GM19463 (cell line): ENCODE measurements around the gene CEP70.
"Not testable (repeated sequence)": the region's sequence is repeated elsewhere in the genome, so short reads cannot be mapped to it uniquely, and the experiment has no call there.

ENCODE experiments used
- ATAC-seq: cut with Tn5 transposase; IDR thresholded peaks from one replicate; pipeline ENCODE4 v1.9.1; 2021; ENCODE audit warnings: mild to moderate bottlenecking, moderate library complexity; ENCODE audit not compliant: unreplicated experiment

Gene CEP70

GRCh38 chr3:138521445-138521844 lies 72.6 kb downstream of the CEP70 start:
- not testable (repeated sequence) for ATAC-seq

GRCh38 chr3:138513090-138513843 lies 80.8 kb downstream of the CEP70 start:
- peak; percentile 87 for ATAC-seq

- no peak for ATAC-seq
Measured at GRCh38 chr3:138511945-138512344, 82.1 kb downstream of the CEP70 start.

GRCh38 chr3:138509586-138509985 lies 84.5 kb downstream of the CEP70 start:
- no peak for ATAC-seq

GRCh38 chr3:138507524-138507923 lies 86.5 kb downstream of the CEP70 start:
- no peak for ATAC-seq

- no peak for ATAC-seq
Measured at GRCh38 chr3:138498991-138499390, 95.1 kb downstream of the CEP70 start.

- no peak for ATAC-seq
Measured at GRCh38 chr3:138497851-138498250, 96.2 kb downstream of the CEP70 start.

GRCh38 chr3:138497021-138497420 lies 97.0 kb downstream of the CEP70 start:
- ATAC-seq = no peak

GRCh38 chr3:138496436-138496835 lies 97.6 kb downstream of the CEP70 start:
- ATAC-seq = no peak

- not testable (repeated sequence) for ATAC-seq
Measured at GRCh38 chr3:138495638-138496037, 98.4 kb downstream of the CEP70 start.

GRCh38 chr3:138494607-138494929 lies 99.5 kb downstream of the CEP70 start:
- ATAC-seq = no peak

GRCh38 chr3:138493804-138494606 lies 100.1 kb downstream of the CEP70 start:
- no peak for ATAC-seq

- ATAC-seq = no peak
Measured at GRCh38 chr3:138492980-138493675, 100.9 kb downstream of the CEP70 start.

GRCh38 chr3:138491971-138492370 lies 102.1 kb downstream of the CEP70 start:
- ATAC-seq = no peak

- ATAC-seq = not testable (repeated sequence)
Measured at GRCh38 chr3:138486580-138486979, 107.5 kb downstream of the CEP70 start.

GRCh38 chr3:138484672-138485071 lies 109.4 kb downstream of the CEP70 start:
- not testable (repeated sequence) for ATAC-seq

GRCh38 chr3:138479438-138479863 lies 114.6 kb downstream of the CEP70 start:
- no peak for ATAC-seq

GRCh38 chr3:138477801-138478200 lies 116.3 kb downstream of the CEP70 start:
- no peak for ATAC-seq

- ATAC-seq = no peak
Measured at GRCh38 chr3:138477120-138477519, 116.9 kb downstream of the CEP70 start.

GRCh38 chr3:138476526-138476925 lies 117.5 kb downstream of the CEP70 start:
- no peak for ATAC-seq

- ATAC-seq = no peak
Measured at GRCh38 chr3:138474163-138474562, 119.9 kb downstream of the CEP70 start.

- ATAC-seq = no peak
Measured at GRCh38 chr3:138473391-138473790, 120.7 kb downstream of the CEP70 start.
